Neuronal stem cell (in vitro differentiated cells): ENCODE data around the gene WDR45.

Source experiments
- DNase-seq: peaks from one replicate; pipeline ENCODE4 v3.0.0-alpha.2; 2013; ENCODE audit warnings: low spot score
- H2AFZ ChIP-seq: one replicate; pipeline ENCODE4 v1.6.1; 2013; ENCODE audit warnings: mild to moderate bottlenecking, low read length, inconsistent platforms
- H2AK5ac ChIP-seq: 2 replicates; pipeline ENCODE4 v1.6.1; 2013; ENCODE audit warnings: low read depth, mild to moderate bottlenecking, inconsistent platforms, low read length, moderate library complexity, mixed read lengths
- H2BK120ac ChIP-seq: 2 replicates; pipeline ENCODE4 v1.6.1; 2013; ENCODE audit warnings: low read depth, mild to moderate bottlenecking, inconsistent platforms, low read length, moderate library complexity, mixed read lengths
- H2BK12ac ChIP-seq: one replicate; pipeline ENCODE4 v1.6.1; 2013; ENCODE audit warnings: low read length, inconsistent platforms
- H2BK15ac ChIP-seq: 2 replicates; pipeline ENCODE4 v1.6.1; 2013; ENCODE audit warnings: mild to moderate bottlenecking, low read length, inconsistent platforms, mixed read lengths
- H2BK5ac ChIP-seq: one replicate; pipeline ENCODE4 v1.6.1; 2013; ENCODE audit warnings: inconsistent platforms, mild to moderate bottlenecking, low read length, moderate library complexity
- H3K14ac ChIP-seq: one replicate; pipeline ENCODE4 v1.6.1; 2013; ENCODE audit warnings: low read length, inconsistent platforms
- H3K18ac ChIP-seq: 2 replicates; pipeline ENCODE4 v1.6.1; 2013; ENCODE audit warnings: low read length, inconsistent platforms
- H3K23ac ChIP-seq: 2 replicates; pipeline ENCODE4 v1.6.1; 2013; ENCODE audit warnings: low read depth, mild to moderate bottlenecking, mixed read lengths, low read length, inconsistent platforms; ENCODE audit not compliant: poor library complexity
- H3K27ac ChIP-seq: replicated peaks from 3 replicates; pipeline ENCODE4 v1.5.1; 2013; ENCODE audit warnings: low read length, inconsistent platforms
- H3K27me3 ChIP-seq, 3 experiments: 2 replicates each; pipeline ENCODE4 v1.6.1; 2013; ENCODE audit warnings: low read length in 3 of 3, mild to moderate bottlenecking in 2 of 3, inconsistent platforms in 1 of 3, low read depth in 1 of 3, mixed read lengths in 1 of 3, moderate library complexity in 1 of 3; ENCODE audit not compliant: control insufficient read depth in 3 of 3, insufficient read depth in 3 of 3
- H3K36me3 ChIP-seq, 2 donors: replicated peaks in 1 of 2; 2 replicates each; pipeline ENCODE4 v1.6.1; 2013; ENCODE audit warnings: low read length in 2 of 2; ENCODE audit not compliant: control insufficient read depth in 2 of 2, insufficient read depth in 2 of 2
- H3K4ac ChIP-seq: 2 replicates; pipeline ENCODE4 v1.6.1; 2013; ENCODE audit warnings: inconsistent platforms, mild to moderate bottlenecking, low read length, moderate library complexity
- H3K4me1 ChIP-seq, 2 donors: 1 replicate in 1 of 2; 2 replicates in 1 of 2; pipeline ENCODE4 v1.6.1; 2013; ENCODE audit warnings: low read length in 2 of 2, low read depth in 1 of 2; ENCODE audit not compliant: control insufficient read depth in 2 of 2, insufficient read depth in 1 of 2
- H3K4me2 ChIP-seq: one replicate; pipeline ENCODE4 v1.6.1; 2013; ENCODE audit warnings: mild to moderate bottlenecking, low read length, inconsistent platforms; ENCODE audit not compliant: insufficient read depth, poor library complexity, severe bottlenecking
- H3K4me3 ChIP-seq, 2 donors: 2 replicates each; pipeline ENCODE4 v1.5.1; 2013; ENCODE audit warnings: low read length in 2 of 2, mild to moderate bottlenecking in 2 of 2, inconsistent platforms in 1 of 2, moderate library complexity in 1 of 2
- H3K79me1 ChIP-seq: one replicate; pipeline ENCODE4 v1.6.1; 2013; ENCODE audit warnings: low read depth, mild to moderate bottlenecking, inconsistent platforms, low read length, moderate library complexity
- H3K9ac ChIP-seq: one replicate; pipeline ENCODE4 v1.6.1; 2013; ENCODE audit warnings: mild to moderate bottlenecking, low read depth, low read length, inconsistent platforms; ENCODE audit not compliant: poor library complexity
- H3K9me3 ChIP-seq, 2 donors: replicated peaks in 1 of 2; 2 replicates each; pipeline versions ENCODE3 to v1.6.1; 2013; ENCODE audit warnings: low read length in 2 of 2, mild to moderate bottlenecking in 2 of 2, inconsistent platforms in 1 of 2, low read depth in 1 of 2, mixed read lengths in 1 of 2, moderate library complexity in 1 of 2; ENCODE audit not compliant: control insufficient read depth in 2 of 2, insufficient read depth in 1 of 2
- H4K8ac ChIP-seq: one replicate; pipeline ENCODE4 v1.6.1; 2013; ENCODE audit warnings: low read depth, mild to moderate bottlenecking, inconsistent platforms, low read length, moderate library complexity
- H4K91ac ChIP-seq: one replicate; pipeline ENCODE4 v1.6.1; 2013; ENCODE audit warnings: low read length, low read depth, mild to moderate bottlenecking, inconsistent platforms; ENCODE audit not compliant: poor library complexity
- WGBS, 2 donors: extraction: QIAGEN DNeasy Blood & Tissue Kit; methylation state at CpG; one replicate each; pipeline ENCODE4 v1.1.7; 2013; ENCODE audit warnings: missing lambda C conversion rate in 2 of 2, mixed read lengths in 1 of 2; ENCODE audit not compliant: insufficient read length in 2 of 2, insufficient replicate concordance in 1 of 2; ENCODE audit errors: extremely low coverage in 2 of 2; 5-methylcytosine and 5-hydroxymethylcytosine counted together

The WDR45 gene

GRCh38 chrX:49111791-49112190 is 32.1 kb upstream of the WDR45 start:
- Histone ChIP-seq H3K4me2 (no peak overlapping the region), H2AK5ac (no peak overlapping the region), H3K23ac (no peak overlapping the region), H3K4me1 (peaks cover 0 to 8% of the 10 kb centered on the region in 2 donors), H3K27me3 (no peaks in the 10 kb centered on the region), H3K4ac (no peak overlapping the region), H3K9me3 (no peaks in the 10 kb centered on the region), H3K4me3 (no peak overlapping the region), H3K9ac (no peak overlapping the region), H3K18ac (no peak overlapping the region), H2BK120ac (no peak overlapping the region), H3K79me1 (no peaks in the 10 kb centered on the region), H2BK12ac (no peak overlapping the region), H4K91ac (no peak overlapping the region), H2BK5ac (no peak overlapping the region), H3K14ac (no peak overlapping the region), H2BK15ac (no peak overlapping the region), H4K8ac (no peak overlapping the region), H2AFZ (no peak overlapping the region), H3K27ac (no peak overlapping the region), H3K36me3 (peaks cover 6 to 48% of the 10 kb centered on the region in 2 donors)
- WGBS, 2 donors: no CpG with 5 or more reads among the region's 3 CpGs
- DNase-seq: no peak

GRCh38 chrX:49110417-49110816 is 30.7 kb upstream of the WDR45 start:
- Histone ChIP-seq H3K23ac (no peak overlapping the region), H2BK120ac (no peak overlapping the region), H3K9ac (no peak overlapping the region), H3K79me1 (no peaks in the 10 kb centered on the region), H2AK5ac (no peak overlapping the region), H3K4me1 (peaks cover 0 to 8% of the 10 kb centered on the region in 2 donors), H2BK5ac (no peak overlapping the region), H3K18ac (no peak overlapping the region), H3K27ac (no peak overlapping the region), H4K8ac (no peak overlapping the region), H4K91ac (no peak overlapping the region), H2BK12ac (no peak overlapping the region), H3K4ac (no peak overlapping the region), H3K27me3 (no peaks in the 10 kb centered on the region), H3K9me3 (no peaks in the 10 kb centered on the region), H2AFZ (no peak overlapping the region), H3K36me3 (peaks cover 8 to 38% of the 10 kb centered on the region in 2 donors), H2BK15ac (no peak overlapping the region), H3K14ac (no peak overlapping the region), H3K4me2 (no peak overlapping the region), H3K4me3 (no peak overlapping the region)
- WGBS, 2 donors: no CpG with 5 or more reads among the region's 3 CpGs
- no peak for DNase-seq

GRCh38 chrX:49108641-49109040 is 29.0 kb upstream of the WDR45 start:
- Histone ChIP-seq H3K79me1 (no peaks in the 10 kb centered on the region), H2AFZ (no peak overlapping the region), H2AK5ac (no peak overlapping the region), H3K4me1 (peaks cover 0 to 8% of the 10 kb centered on the region in 2 donors), H2BK12ac (no peak overlapping the region), H3K4me3 (no peak overlapping the region), H3K4ac (no peak overlapping the region), H3K23ac (no peak overlapping the region), H3K27me3 (no peaks in the 10 kb centered on the region), H4K8ac (no peak overlapping the region), H3K14ac (no peak overlapping the region), H3K9ac (no peak overlapping the region), H3K27ac (no peak overlapping the region), H3K36me3 (peaks cover 8 to 29% of the 10 kb centered on the region in 2 donors), H3K4me2 (no peak overlapping the region), H2BK5ac (no peak overlapping the region), H2BK120ac (no peak overlapping the region), H2BK15ac (no peak overlapping the region), H3K18ac (no peak overlapping the region), H4K91ac (no peak overlapping the region), H3K9me3 (no peaks in the 10 kb centered on the region)
- no peak for DNase-seq
- no CpG with 5 or more reads among the region's 2 CpGs for whole genome bisulfite sequencing, 2 donors

- H2BK12ac ChIP-seq: no peak overlapping the region
- H3K14ac ChIP-seq: no peak overlapping the region
- no peak overlapping the region for H3K4me2 ChIP-seq
- H2AK5ac ChIP-seq: no peak overlapping the region
- no peak for DNase-seq
- no peak overlapping the region for H3K27ac ChIP-seq
- H2AFZ ChIP-seq: no peak overlapping the region
- H4K91ac ChIP-seq: no peak overlapping the region
- H3K9ac ChIP-seq: no peak overlapping the region
- H3K4me3 ChIP-seq: no peak overlapping the region
- no peak overlapping the region for H3K23ac ChIP-seq
- no peak overlapping the region for H3K4ac ChIP-seq
- no CpG with 5 or more reads among the region's 7 CpGs for WGBS, 2 donors
- no peaks in the 10 kb centered on the region for H3K9me3 ChIP-seq
- peaks cover 0 to 2% of the 10 kb centered on the region in 2 donors for H3K4me1 ChIP-seq
- H2BK15ac ChIP-seq: no peak overlapping the region
- H2BK5ac ChIP-seq: no peak overlapping the region
- H2BK120ac ChIP-seq: no peak overlapping the region
- H3K18ac ChIP-seq: no peak overlapping the region
- no peaks in the 10 kb centered on the region for H3K79me1 ChIP-seq
- H4K8ac ChIP-seq: no peak overlapping the region
- H3K36me3 ChIP-seq: peaks cover 5 to 14% of the 10 kb centered on the region in 2 donors
- H3K27me3 ChIP-seq: no peaks in the 10 kb centered on the region
Measured at GRCh38 chrX:49106930-49107329, 27.2 kb upstream of the WDR45 start.
